Prostate gland (tissue), 2 donors: ENCODE data around the gene TAS1R1.

ENCODE experiments used
- POLR2A ChIP-seq: fragments of 450-650 bp; IDR thresholded peaks from one replicate; pipeline ENCODE4 v1.6.1; 2016; ENCODE audit warnings: antibody characterized with exemption, mild to moderate bottlenecking
- POLR2AphosphoS5 ChIP-seq: sonication (generic); formaldehyde crosslinking; IDR thresholded peaks from one replicate; pipeline ENCODE4 v1.6.1; 2017; ENCODE audit warnings: antibody characterized with exemption
- TF ChIP-seq, protein P1 (sequence below), 4 experiments: fragments of 200-600 bp in 2 of 4; fragments of 450-650 bp in 2 of 4; sonication (generic) in 2 of 4; IDR thresholded peaks; 1 replicate in 3 of 4; 2 replicates in 1 of 4; pipeline ENCODE4 v1.5.1; 2016 to 2019; ENCODE audit warnings: antibody characterized with exemption in 4 of 4, mild to moderate bottlenecking in 2 of 4, moderate library complexity in 2 of 4

GRCh38 chr1:6577831-6578525 is 22.9 kb downstream of the TAS1R1 start:
- TF ChIP-seq POLR2A, result no peak
- TF ChIP-seq, protein P1, sequence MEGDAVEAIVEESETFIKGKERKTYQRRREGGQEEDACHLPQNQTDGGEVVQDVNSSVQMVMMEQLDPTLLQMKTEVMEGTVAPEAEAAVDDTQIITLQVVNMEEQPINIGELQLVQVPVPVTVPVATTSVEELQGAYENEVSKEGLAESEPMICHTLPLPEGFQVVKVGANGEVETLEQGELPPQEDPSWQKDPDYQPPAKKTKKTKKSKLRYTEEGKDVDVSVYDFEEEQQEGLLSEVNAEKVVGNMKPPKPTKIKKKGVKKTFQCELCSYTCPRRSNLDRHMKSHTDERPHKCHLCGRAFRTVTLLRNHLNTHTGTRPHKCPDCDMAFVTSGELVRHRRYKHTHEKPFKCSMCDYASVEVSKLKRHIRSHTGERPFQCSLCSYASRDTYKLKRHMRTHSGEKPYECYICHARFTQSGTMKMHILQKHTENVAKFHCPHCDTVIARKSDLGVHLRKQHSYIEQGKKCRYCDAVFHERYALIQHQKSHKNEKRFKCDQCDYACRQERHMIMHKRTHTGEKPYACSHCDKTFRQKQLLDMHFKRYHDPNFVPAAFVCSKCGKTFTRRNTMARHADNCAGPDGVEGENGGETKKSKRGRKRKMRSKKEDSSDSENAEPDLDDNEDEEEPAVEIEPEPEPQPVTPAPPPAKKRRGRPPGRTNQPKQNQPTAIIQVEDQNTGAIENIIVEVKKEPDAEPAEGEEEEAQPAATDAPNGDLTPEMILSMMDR (IDR thresholded peaks at IDR 0.05), result no peak
- no peak for TF ChIP-seq POLR2AphosphoS5
